ENCODE data around the gene PIAS1. TPM values are rescaled to one million over a fixed set of nuclear protein-coding genes. Genes with fewer than 3 reads are reported as not detected.

The PIAS1 gene
- total and polyA plus RNA-seq, 2 donors (not counting 3 experiments of a cell fraction or from before 2014, with no cell fraction given) = 23.7 to 24.2 TPM

- ChIA-PET POLR2A (no interaction called here), CTCF (interaction anchor here (1.2 kb wide), 2 partner anchors 9 to 252 kb away, joined by 3 read pairs; no protein-coding TSS in a partner anchor)
- Histone ChIP-seq H4K20me1 (replicated peaks; ENCODE audit: control insufficient read depth, extremely low read depth, insufficient read depth, low read length) (peaks cover 3% of the 10 kb centered on the region), H3K27ac (ENCODE audit: insufficient read depth, low read depth, low read length) (no peak overlapping the region), H3K9ac (replicated peaks; ENCODE audit: extremely low read depth, insufficient read depth, low read length) (peak overlapping the region; percentile 55), H3K4me3 (replicated peaks in 1 of 3; ENCODE audit: insufficient read depth in 1 of 3, low read depth in 1 of 3, low read length in 3 of 3) (peak overlapping the region in 2 of 3 experiments; percentile 29 to 80), H3K36me3 (ENCODE audit: control insufficient read depth in 2 of 2, extremely low read depth in 1 of 2, insufficient read depth in 2 of 2, low read length in 2 of 2) (no peaks in the 10 kb centered on the region), H3K79me2 (ENCODE audit: control insufficient read depth, insufficient read depth, low read length) (peaks cover 56% of the 10 kb centered on the region), H3K4me1 (ENCODE audit: control insufficient read depth, extremely low read depth, insufficient read depth, low read length) (peaks cover 7% of the 10 kb centered on the region), H2AFZ (ENCODE audit: low read depth, low read length) (no peak overlapping the region), H3K27me3 (ENCODE audit: control insufficient read depth in 2 of 2, insufficient read depth in 2 of 2, low read length in 2 of 2) (no peaks in the 10 kb centered on the region), H3K9me3 (replicated peaks; ENCODE audit: control insufficient read depth, insufficient read depth, low read length) (no peaks in the 10 kb centered on the region), H3K9me1 (replicated peaks; ENCODE audit: control insufficient read depth, extremely low read depth, insufficient read depth, low read length) (no peaks in the 10 kb centered on the region), H3K4me2 (ENCODE audit: insufficient read depth, low read length) (peak overlapping the region; percentile 100)
- dilution Hi-C loops (cut with MboI; ENCODE audit: extremely low pct_ligation_motif_present, low sequenced_read_pairs) = no loop called here
- BruUV-seq (replicated peaks) = no TSS peak
- FAIRE-seq = no peak
- TF ChIP-seq POLR2A (IDR thresholded peaks at IDR 0.05; ENCODE audit: low read depth, low read length) (no peak), FOS (IDR thresholded peaks at IDR 0.05; ENCODE audit: borderline replicate concordance, insufficient read depth, low read length) (no peak), GATA2 (IDR thresholded peaks at IDR 0.05; ENCODE audit: insufficient read depth, insufficient read length, low read depth, low read length) (no peak), JUN (IDR thresholded peaks at IDR 0.05; ENCODE audit: borderline replicate concordance, insufficient read depth, insufficient read length, low read depth) (no peak), POLR2AphosphoS5 (IDR thresholded peaks at IDR 0.05; ENCODE audit: insufficient read depth, low read depth, low read length) (no peak), EZH2 (IDR thresholded peaks at IDR 0.05; ENCODE audit: borderline replicate concordance, low read depth, low read length, severe bottlenecking) (no peak), MAX (IDR thresholded peaks at IDR 0.05; ENCODE audit: insufficient read depth, insufficient read length) (no peak), MYC (IDR thresholded peaks at IDR 0.05; ENCODE audit: low read depth, low read length) (no peak)
- TF ChIP-seq, protein P1, sequence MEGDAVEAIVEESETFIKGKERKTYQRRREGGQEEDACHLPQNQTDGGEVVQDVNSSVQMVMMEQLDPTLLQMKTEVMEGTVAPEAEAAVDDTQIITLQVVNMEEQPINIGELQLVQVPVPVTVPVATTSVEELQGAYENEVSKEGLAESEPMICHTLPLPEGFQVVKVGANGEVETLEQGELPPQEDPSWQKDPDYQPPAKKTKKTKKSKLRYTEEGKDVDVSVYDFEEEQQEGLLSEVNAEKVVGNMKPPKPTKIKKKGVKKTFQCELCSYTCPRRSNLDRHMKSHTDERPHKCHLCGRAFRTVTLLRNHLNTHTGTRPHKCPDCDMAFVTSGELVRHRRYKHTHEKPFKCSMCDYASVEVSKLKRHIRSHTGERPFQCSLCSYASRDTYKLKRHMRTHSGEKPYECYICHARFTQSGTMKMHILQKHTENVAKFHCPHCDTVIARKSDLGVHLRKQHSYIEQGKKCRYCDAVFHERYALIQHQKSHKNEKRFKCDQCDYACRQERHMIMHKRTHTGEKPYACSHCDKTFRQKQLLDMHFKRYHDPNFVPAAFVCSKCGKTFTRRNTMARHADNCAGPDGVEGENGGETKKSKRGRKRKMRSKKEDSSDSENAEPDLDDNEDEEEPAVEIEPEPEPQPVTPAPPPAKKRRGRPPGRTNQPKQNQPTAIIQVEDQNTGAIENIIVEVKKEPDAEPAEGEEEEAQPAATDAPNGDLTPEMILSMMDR (IDR thresholded peaks at IDR 0.05; ENCODE audit: extremely low read depth in 1 of 2, insufficient read depth in 1 of 2, low read depth in 1 of 2, low read length in 2 of 2) = no peak
- intact Hi-C loops (cut with micrococcal nuclease) = no loop called here
- peak; percentile 17 for DNase-seq (ENCODE audit: low read depth, low spot score)
Observed at GRCh38 chr15:68114840-68115239, 60.7 kb downstream of the PIAS1 start.

Data from endothelial cell of umbilical vein (primary cell).